NCI-H1105 treated with DMSO at 0.1 percent for 48 hours (cell line): ENCODE measurements around the gene ARHGAP24.

ENCODE experiments used
- DNase-seq: peaks from one replicate; lab custom pipeline; 2025; lab: John Stamatoyannopoulos, UW

The ARHGAP24 gene

DNA sequence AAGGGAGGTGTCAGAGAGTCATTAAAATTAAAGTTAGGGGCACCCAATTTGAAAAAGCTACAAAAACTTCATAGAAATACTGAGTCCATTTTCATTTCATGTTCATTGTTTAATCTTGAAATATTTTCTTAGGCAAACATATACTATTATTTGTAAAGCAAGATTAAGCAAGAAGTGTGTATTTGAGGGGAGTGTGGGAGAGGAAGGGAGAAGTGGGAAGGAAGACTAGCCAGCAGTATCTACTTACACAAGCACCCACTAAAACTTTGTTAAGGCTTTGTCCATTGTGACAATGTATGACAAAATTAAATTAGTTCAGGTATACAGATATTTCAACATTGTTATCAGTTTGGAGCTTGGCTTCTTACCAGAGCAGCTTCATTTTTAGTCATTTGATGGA lies 222.9 kb downstream of the ARHGAP24 start:
- DNase-seq = no peak

DNA sequence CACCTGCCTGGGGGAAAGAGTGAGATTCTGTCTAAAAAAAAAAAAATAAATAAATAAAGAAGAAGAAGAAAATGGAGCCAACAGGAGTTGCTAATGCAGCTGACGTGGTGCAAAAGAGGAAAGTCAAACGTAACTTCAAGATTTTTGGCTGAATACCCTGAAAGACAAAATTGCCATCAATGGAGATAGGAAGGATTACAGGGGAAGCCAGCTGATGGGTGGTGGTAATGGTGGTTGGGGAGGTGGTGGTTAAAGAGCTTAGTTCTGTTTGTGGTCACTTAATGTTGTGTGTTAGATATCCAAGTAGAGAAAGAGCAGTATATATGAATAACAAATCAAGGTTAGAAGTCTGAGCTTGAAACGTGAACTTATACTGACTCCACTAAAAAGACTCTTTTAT lies 225.4 kb downstream of the ARHGAP24 start:
- no peak for DNase-seq

- no peak for DNase-seq
Observed at GRCh38 chr4:85701861-85702321, 226.9 kb downstream of the ARHGAP24 start.

DNA sequence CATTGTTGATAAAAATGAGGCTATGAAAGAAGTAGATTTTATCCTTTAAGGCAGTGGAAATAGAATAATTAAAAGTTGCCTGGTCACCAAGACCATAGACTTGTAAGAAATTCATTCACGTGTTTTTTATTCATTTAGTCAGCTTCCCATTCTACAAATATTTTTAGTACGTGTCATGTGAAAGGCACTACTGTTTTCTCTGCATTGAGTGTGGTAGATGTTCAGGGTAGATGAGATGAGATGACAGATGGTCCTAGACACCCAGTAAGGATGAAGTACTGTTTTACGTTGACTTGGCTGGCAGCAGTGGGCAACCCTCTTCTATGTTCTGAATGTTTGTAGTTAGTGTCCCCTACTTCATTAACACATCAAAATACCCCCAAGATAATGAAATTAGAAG lies 228.1 kb downstream of the ARHGAP24 start:
- DNase-seq = no peak

DNA sequence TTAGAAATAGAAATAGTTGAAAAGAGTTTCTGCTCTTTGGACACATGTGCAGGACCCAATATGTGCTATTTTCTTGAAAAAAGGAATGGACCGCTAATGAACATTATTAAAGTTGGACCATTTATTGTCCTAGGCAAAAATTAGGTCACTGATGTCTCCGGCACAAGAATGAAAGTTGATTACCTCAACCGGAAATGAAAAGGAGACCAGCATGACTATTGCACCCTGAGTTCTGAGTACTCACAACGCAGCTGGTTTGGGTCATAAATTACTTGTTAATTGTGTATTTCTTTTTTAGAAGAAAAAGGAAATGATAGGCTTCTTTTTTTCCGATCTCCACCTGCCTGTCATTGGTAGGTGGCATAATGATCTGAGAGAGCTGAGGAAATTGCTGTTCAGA lies 232.7 kb downstream of the ARHGAP24 start:
- no peak for DNase-seq

GRCh38 chr4:85708468-85708867 lies 233.5 kb downstream of the ARHGAP24 start:
- no peak for DNase-seq

DNA sequence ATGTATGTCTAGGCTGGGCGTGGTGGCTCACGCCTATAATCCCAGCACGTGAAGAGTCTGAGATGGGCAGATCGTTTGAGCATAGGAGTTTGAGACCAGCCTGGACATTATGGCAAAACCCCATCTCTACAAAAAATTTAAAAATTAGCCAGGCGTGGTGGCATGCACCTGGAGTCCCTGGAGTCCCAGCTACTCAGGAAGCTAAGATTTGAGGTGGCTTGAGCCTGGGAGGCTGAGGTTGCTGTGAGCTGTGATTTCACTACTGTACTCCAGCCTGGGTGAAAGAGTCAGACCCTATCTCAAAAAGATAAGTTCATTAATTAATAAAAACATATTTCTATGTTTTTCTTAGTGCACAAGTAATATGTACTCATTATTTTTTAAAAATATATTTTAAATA lies 238.1 kb downstream of the ARHGAP24 start:
- DNase-seq = no peak

DNA sequence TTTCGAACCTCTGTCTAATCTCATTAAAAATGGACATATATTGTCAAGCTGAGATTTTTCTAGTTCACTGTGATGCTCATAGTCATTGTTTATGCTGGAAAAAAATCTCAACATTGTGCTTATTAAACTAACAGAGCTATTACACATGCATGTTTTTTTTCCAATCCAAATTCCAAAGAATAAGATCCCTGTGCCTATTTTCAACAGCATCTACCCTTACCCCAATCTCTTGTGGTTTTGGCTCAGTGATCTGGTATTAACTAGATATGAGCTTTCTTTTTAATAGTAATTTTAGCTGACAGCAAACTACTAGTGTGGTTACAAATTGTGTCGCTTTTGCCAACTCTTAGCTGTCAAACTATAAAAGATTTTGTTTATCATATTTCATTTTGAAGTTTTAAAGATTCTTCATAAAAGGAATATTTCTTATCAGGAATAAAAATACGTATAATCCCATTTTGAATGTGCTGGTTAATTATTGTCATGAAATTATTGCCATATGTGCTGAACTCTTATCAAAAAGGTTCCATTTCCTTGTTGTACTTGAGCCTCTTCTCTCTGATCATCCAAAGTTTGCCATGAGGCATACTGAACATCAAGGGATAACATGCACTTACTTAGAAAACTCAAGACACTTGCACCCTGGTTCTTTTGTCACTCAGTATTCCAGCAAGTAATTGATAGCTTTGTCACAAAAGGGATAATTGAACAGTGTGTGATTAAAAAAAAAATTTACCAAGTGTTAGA lies 241.2 kb downstream of the ARHGAP24 start:
- no peak for DNase-seq

GRCh38 chr4:85717351-85717750 lies 242.4 kb downstream of the ARHGAP24 start:
- DNase-seq = no peak

- DNase-seq = no peak
Observed at GRCh38 chr4:85717847-85718246, 242.9 kb downstream of the ARHGAP24 start.

DNA sequence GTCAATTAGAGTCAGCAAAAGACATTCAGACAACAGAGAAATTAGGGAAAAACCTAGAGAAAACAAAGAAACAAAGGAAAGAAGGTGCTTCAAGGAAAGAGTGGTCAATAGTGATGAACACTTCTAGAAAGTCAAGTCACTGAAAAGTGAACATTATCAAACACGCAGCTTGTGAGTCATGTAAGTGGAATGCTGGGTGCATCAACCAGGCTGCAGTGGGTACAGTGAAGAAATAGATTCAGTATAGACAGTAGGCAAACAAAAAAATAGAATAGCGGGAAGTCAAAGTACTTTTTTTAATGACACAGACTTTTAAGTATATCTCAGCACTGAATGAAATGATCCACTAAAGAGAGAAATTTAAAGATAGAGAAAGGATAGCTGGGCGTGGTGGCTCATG lies 245.8 kb downstream of the ARHGAP24 start:
- DNase-seq = no peak

DNA sequence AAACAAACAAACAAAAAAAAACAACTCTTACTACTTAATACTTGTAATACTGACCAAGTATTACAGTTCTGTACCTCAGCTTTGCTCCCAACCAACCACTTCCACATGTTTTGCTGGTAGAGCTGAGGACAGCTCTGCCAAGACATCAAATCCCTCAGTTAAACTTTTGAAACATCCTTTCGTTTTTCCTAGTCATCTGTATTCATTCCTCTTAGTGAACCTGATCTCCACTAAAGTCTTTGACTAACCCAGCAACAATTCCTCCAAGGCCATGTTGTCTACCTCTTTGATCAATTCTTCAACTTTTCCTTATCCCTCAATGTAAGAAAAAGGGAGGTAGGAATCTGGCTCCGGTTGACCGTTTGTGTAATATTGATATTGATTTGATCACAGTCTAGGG lies 247.5 kb downstream of the ARHGAP24 start:
- DNase-seq = no peak

GRCh38 chr4:85722807-85723206 lies 247.9 kb downstream of the ARHGAP24 start:
- no peak for DNase-seq

DNA sequence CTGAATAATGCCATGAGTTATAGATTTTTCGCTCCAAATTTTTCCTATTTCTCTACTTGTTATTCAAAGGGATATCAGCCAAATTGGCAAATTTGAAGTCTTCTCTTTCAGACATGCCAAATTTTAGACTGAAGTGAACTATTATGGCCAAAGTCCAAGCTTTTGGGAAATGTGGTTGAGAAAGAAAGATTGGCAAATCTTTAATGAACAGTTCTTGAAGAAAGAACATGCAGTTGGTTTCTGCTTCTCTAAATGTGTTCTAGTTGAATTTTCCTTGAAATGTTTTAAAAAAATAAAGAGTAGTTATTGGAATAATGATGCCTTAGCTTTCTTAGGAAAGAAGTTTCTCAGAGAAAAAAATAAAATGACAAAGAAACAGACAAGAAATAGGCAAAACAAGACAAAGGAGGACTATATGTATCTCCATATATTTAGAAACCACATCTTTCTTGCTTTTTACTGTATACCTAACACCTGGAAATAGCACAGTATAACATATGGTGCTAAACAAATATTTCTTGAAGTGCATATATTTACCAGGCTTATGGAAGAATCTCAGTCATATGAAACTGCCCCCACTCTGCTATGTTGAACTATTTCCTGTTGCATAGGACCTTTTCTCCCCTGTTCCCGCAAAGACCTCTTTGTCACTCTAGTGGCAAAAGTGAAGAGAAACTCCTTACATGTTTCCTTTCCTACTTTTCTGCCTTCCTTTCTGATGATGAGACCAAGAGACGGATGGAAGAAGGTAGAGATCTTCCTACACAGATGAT lies 250.0 kb downstream of the ARHGAP24 start:
- no peak for DNase-seq

GRCh38 chr4:85725721-85726170 lies 250.8 kb downstream of the ARHGAP24 start:
- no peak for DNase-seq

- DNase-seq = no peak
Observed at GRCh38 chr4:85726555-85726954, 251.6 kb downstream of the ARHGAP24 start.

GRCh38 chr4:85728464-85728863 lies 253.5 kb downstream of the ARHGAP24 start:
- no peak for DNase-seq

- peak; percentile 85 for DNase-seq
Observed at GRCh38 chr4:85732124-85732523, 257.2 kb downstream of the ARHGAP24 start.

- DNase-seq = no peak
Observed at GRCh38 chr4:85733798-85734197, 258.8 kb downstream of the ARHGAP24 start.

- DNase-seq = peak; percentile 48
Observed at GRCh38 chr4:85734424-85734831, 259.5 kb downstream of the ARHGAP24 start.

DNA sequence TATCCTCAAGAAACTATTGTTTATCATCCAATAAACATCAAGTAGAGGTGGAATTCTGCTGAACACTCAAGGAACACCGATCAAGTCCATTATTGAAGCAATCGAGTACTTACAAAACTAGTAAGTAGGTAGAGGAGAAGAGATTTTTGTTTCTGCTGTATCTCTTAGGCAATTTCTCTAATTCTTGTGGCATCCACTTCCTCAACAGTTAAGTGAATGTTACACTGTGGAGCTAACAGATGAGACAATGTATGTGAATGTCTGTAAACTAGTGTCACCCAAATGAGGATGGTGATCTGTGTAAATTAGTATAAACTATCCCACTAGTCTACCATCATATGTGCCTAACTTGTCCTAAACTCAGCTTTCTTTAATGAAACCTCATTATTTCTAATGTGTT lies 261.6 kb downstream of the ARHGAP24 start:
- no peak for DNase-seq

GRCh38 chr4:85737254-85737653 lies 262.3 kb downstream of the ARHGAP24 start:
- DNase-seq = no peak

GRCh38 chr4:85738721-85739120 lies 263.8 kb downstream of the ARHGAP24 start:
- no peak for DNase-seq
